ENCODE results near the gene ARHGAP6. TPM values are rescaled to one million over a fixed set of nuclear protein-coding genes. Genes with fewer than 3 reads are reported as not detected.

Gene ARHGAP6
- total and polyA plus RNA-seq, 11 donors, result 2.1 to 6.6 (median 2.5) TPM

DNA sequence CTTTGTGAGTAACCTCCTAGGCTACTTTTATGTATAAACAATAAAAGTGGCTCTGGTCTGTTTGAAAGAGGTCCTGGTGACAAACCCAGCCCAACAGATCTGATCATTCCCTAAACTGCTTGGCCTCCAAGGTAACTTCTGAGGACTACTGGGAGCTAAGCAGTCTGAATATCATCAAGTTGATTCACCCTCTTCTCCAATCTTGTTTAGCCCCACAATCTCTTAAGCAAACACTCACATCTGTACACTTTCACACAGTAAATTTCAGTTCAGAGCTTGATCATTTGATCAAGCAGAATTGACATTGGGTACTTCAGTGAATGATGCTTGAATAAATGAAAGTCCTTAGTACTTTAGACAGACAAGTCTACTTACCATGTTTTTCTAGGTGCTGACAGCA, 479.9 kb downstream of the ARHGAP6 start:
- Histone ChIP-seq H3K9me3 (no peaks in the 10 kb centered on the region), H3K27me3 (no peaks in the 10 kb centered on the region), H3K27ac (no peak overlapping the region), H3K4me3 (no peak overlapping the region), H3K4me1 (peaks cover 0 to 2% (median 0%) of the 10 kb centered on the region in 12 donors), H3K36me3 (peaks cover 0 to 9% (median 0%) of the 10 kb centered on the region in 9 donors)
- TF ChIP-seq, protein P1, sequence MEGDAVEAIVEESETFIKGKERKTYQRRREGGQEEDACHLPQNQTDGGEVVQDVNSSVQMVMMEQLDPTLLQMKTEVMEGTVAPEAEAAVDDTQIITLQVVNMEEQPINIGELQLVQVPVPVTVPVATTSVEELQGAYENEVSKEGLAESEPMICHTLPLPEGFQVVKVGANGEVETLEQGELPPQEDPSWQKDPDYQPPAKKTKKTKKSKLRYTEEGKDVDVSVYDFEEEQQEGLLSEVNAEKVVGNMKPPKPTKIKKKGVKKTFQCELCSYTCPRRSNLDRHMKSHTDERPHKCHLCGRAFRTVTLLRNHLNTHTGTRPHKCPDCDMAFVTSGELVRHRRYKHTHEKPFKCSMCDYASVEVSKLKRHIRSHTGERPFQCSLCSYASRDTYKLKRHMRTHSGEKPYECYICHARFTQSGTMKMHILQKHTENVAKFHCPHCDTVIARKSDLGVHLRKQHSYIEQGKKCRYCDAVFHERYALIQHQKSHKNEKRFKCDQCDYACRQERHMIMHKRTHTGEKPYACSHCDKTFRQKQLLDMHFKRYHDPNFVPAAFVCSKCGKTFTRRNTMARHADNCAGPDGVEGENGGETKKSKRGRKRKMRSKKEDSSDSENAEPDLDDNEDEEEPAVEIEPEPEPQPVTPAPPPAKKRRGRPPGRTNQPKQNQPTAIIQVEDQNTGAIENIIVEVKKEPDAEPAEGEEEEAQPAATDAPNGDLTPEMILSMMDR (IDR thresholded peaks at IDR 0.05), result no peak
- ATAC-seq (no peak), DNase-seq (no peak)
- intact Hi-C loops (cut with DNase I), result no loop called here

DNA sequence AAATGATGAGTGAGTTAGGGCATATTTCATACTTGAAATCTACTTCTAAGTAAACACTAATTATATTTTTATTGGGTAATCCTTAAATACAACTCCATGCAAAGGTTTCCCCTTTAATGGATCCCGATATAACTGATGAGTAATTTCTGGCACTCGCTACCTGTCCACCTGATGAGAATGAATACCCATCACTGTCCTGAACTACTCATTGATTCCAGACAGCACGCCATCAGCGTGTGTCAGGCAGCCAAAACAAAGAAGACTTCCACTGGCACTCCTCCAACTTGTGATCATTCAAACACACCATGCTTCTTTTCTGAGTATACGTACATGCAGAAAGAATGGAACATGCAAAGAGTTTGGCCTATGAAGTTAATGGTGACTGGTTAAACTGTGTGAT, 485.1 kb downstream of the ARHGAP6 start:
- ATAC-seq (no peak), DNase-seq (no peak)
- no peaks in the 10 kb centered on the region for H3K4me1 ChIP-seq
- peaks cover 0 to 17% (median 0%) of the 10 kb centered on the region in 9 donors for H3K36me3 ChIP-seq
- no peak overlapping the region for H3K27ac ChIP-seq
- H3K4me3 ChIP-seq, result no peak overlapping the region
- WGBS, 4 donors, result 66 to 82% (median 73%) methylated on average over 5 of the region's 5 CpGs
- H3K9me3 ChIP-seq, result no peaks in the 10 kb centered on the region
- intact Hi-C loops (cut with DNase I), result no loop called here
- H3K27me3 ChIP-seq, result no peaks in the 10 kb centered on the region
- TF ChIP-seq POLR2A (IDR thresholded peaks at IDR 0.05), result no peak
- TF ChIP-seq, protein P1 (IDR thresholded peaks at IDR 0.05), result no peak

DNA sequence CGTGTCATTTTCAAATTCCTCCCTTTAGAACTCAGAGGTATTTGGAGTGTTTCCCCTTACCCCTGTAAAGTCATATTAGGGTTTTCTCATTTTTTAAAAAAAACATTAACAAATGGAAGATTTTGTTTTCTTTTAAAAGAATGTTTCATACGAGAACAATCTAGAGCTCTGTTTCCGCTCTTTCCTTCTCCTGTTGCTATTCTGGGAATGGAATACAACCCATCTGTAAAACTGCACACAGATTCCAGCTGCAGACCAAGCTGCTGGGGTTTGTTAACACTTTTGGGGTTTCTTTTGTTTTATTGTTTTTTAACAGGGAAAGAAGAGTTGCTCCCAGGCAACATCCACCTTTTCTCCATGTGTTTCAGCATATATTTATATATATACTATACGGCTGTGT, 493.3 kb downstream of the ARHGAP6 start:
- Histone ChIP-seq H3K4me1 (peaks cover 0 to 11% (median 0%) of the 10 kb centered on the region in 12 donors), H3K27ac (peak overlapping the region in 6 of 12 donors; percentile 8 to 68 (median 53)), H3K4me3 (no peak overlapping the region), H3K27me3 (no peaks in the 10 kb centered on the region), H3K36me3 (peaks cover 0 to 5% (median 0%) of the 10 kb centered on the region in 9 donors), H3K9me3 (no peaks in the 10 kb centered on the region)
- WGBS, 4 donors, result 45 to 63% (median 53%) methylated on average over 4 of the region's 4 CpGs
- TF ChIP-seq, protein P1 (IDR thresholded peaks at IDR 0.05), result no peak
- no peak for TF ChIP-seq POLR2A (IDR thresholded peaks at IDR 0.05)
- intact Hi-C loops (cut with DNase I), result no loop called here
- ATAC-seq, result no peak
- no peak for DNase-seq

DNA sequence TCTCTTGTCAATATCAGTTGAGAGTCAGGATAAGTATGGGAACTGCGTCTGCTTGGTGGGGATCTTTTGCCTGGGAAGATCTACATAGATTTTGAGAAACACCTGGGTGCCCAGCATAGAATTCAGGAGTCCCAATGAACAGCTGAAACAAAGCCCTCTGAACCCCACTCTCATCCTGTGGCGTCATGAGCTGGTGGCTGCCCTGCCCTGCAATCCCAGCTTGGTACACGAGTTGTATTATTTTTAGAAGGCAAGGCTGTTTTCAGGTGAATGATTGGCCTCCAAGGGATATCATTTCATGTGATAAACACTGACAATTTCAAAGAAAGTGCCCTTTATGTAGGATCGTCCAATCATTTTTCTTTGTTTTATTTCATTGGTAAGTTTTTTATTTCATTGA, 493.8 kb downstream of the ARHGAP6 start:
- Histone ChIP-seq H3K4me1 (peaks cover 0 to 11% (median 0%) of the 10 kb centered on the region in 12 donors), H3K9me3 (no peaks in the 10 kb centered on the region), H3K27ac (peak overlapping the region in 5 of 12 donors; percentile 20 to 68 (median 60)), H3K4me3 (no peak overlapping the region), H3K27me3 (no peaks in the 10 kb centered on the region), H3K36me3 (peaks cover 0 to 5% (median 0%) of the 10 kb centered on the region in 9 donors)
- no peak for TF ChIP-seq POLR2A (IDR thresholded peaks at IDR 0.05)
- TF ChIP-seq, protein P1 (IDR thresholded peaks at IDR 0.05), result no peak
- 46 to 52% (median 50%) methylated on average over 4 of the region's 4 CpGs for WGBS, 4 donors
- intact Hi-C loops (cut with DNase I), result no loop called here
- ATAC-seq (no peak), DNase-seq (no peak)

Measured in heart left ventricle (tissue), 16 donors.